ENCODE measurements around the gene GNAT3.

- TF ChIP-seq POLR2A (IDR thresholded peaks at IDR 0.05) (no peak), CTCF (IDR thresholded peaks at IDR 0.05) (no peak)
Observed at GRCh38 chr7:80468931-80469714, 42.7 kb downstream of the GNAT3 start.
